Articular chondrocyte of knee joint (primary cell): ENCODE data around the gene CWC27. TPM values are rescaled to one million over a fixed set of nuclear protein-coding genes. Genes with fewer than 3 reads are reported as not detected.

Experiments used
- total RNA-seq: library from RNA; depleted of rRNA; stranded (reverse); fragments of >200 nt; gene quantifications from 2 replicates; pipeline ENCODE4 v1.2.3, GENCODE V29; 2012

The CWC27 gene
- total RNA-seq: 19.9 and 22.3 TPM in 2 replicates

GRCh38 chr5:64768358-64769312 is at the start of gene CWC27, which contains the start of gene SREK1IP1:
CWC27 (plus strand) TSS chr5:64768930; CDS start chr5:64769147, 217 bp downstream.
SREK1IP1 (minus strand) TSS chr5:64768691; CDS start chr5:64768517, 174 bp downstream.

Other genes starting within 250 kb of the CWC27 start
- not detected in 2 replicates for gene SHISAL2B, start 78.4 kb upstream of the CWC27 start, total RNA-seq
- 15.4 and 17.7 TPM in 2 replicates for gene SREK1IP1, start 239 bp upstream of the CWC27 start, total RNA-seq